Measurements from ENCODE around the gene CEACAM4.
A peak's percentile ranks its signal among the peaks of the same experiment; 100 is the strongest.

The CEACAM4 gene

DNA sequence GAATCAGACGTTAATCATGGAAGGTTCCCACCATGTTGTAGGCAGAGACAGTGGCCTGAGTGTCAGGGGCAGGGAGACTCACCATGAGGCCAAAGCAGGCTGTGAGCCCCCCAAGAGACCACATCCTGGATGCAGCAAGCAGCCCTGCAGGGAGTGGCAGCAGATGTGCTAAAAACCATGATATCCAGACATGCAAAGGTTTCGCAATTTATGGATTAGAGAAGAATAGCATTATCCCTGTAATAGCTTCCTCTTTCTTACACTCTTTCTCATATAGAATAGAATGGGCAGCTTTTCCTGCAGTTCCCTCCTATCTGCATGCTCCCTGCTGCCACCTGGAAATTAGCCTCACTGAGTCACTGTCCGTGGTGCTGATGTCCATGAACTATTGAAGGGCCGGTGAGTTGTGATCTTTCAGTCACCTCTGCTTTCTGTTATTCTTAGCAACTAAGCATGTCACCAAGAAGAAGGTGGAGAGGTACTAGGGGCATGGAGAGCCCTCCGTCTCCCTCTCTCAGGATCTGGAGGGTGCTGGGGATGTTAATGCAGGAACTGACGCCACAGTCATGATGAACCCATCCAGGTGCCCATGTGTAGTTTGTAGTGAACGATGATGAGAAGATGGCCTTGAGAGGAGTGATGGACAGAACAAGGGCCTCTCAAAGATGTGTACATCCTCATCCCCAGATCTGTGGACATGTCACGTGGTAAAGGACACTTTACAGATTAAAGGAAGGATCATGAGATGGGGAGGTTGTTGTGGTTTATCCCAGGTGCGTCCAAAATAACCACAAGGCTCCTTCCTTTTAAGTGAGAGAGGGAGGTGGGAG is 9.9 kb downstream of the CEACAM4 start:
- no peak for DNase-seq

DNA sequence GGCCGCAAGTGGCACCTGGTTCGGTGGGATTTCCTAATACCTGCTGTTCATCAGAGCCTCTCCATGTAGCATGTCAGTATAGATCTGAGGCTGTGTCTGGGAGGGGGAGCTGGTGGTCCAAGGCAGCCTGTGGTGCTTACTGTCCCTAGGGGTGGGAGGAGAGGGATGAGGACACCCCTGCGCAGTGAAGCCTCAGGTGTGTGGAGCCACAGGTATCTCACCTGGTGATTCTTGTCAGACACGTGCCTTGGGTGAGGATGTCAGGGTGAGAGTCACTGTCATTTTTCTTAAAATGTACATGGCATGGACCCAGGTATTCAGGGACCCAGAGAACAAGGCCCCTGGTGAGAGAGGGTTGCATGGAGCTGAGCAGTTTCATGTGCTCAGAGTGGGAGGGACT is 11.7 kb downstream of the CEACAM4 start:
- no peak for DNase-seq

DNA sequence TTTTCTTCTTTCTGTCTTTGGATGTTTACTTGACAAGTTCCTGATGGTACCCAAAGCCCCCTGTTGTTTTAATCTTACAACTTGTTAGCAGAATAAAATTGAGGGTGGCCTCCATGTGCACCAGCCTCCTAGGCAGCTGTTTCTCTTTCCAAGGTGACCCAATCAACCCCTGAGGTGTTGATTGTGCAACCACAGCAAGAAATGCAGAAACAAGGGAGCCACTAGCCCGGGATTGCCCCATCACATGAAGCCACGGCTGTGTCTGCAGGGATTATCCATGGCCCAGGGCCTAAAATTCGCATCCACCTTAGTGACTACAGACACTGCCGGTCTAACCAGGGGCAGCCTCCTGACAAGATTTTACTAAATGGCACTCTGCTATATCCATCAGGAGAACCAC is 14.4 kb downstream of the CEACAM4 start:
- DNase-seq = no peak

DNA sequence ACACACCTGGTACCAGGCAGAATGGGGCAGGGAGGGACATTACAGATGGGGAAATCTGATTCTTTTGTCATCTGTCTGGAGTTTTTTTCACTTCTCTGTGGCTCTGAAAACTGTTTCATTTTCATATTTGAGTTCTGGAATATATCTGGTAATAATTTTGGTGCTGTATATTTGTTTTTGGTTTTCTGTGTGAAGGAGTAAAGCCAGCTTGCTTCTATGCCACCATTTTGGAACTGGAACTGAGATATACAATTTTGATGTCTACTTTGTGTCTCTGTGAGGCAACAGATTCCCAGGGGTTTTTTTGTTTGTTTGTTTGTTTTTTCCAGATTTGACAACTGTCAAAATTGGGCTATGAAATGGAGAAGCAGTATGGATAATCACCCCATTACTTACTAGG is 16.1 kb downstream of the CEACAM4 start:
- DNase-seq = no peak

DNA sequence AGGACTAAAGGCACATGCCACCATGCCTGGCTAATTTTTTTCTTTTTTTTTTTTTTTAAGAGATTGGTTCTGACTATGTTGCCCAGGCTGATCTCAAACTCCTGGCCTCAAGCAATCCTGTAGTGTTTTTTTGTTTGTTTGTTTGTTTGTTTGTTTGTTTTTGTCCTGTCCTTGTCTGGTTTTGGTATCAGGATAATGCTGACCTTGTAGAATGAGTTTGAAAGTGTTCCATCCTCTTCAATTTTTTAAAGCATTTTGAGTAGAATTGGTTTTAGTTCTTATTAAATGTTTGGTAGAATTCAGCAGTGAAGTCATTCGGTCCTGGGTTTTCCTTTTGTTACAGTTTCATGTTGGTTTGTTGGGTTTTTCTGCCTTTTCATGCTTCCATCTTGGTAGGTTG is 19.2 kb downstream of the CEACAM4 start:
- no peak for DNase-seq

DNA sequence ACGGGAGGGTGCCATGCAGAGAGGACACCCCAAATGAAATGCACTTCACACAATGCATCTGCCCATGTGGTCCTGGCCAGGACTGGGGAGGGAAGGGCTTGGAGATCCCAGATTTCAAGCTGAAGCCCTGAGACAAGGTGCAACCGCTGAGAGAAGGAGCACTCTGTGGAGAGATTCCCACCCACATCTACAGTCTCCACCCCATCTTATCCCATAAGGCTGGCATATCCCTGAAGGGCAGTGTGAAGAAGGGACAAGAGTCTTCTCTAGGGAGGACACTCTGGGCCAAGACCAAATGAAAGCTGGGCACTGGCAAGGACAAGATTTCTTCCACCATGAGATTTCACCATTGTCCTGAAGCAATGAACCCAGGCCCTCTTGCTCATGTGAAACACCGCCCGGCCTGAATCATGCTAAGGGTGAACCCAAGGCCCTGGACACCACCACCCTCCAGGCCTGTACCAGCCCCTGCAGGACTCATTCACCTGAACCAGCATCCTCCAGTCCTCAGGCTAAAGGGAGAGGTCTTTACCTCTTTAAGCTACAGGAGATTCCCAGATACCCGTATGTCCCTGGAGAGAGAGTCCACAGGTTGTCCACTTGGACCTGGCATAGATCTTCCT is 20.5 kb downstream of the CEACAM4 start:
- no peak for DNase-seq

DNA sequence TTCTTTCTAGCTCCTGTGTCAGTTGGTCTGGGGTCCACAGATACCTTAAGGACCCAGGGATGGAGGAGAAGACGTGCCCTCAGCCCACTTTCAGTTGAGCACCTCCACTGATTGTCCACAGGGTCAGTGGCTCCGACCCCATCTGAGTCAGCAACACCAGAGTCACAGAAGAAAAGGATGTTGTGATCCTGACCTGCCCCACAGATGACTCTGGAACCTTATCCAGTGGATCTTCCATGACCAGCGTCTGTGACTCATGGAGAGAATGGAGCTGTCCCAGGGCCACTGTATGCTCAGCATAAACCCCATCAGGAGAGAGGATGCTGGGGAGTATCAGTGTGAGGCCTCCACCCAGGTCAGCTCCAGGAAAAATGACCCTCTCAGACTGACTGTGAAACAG is 22.0 kb downstream of the CEACAM4 start:
- DNase-seq = no peak

DNA sequence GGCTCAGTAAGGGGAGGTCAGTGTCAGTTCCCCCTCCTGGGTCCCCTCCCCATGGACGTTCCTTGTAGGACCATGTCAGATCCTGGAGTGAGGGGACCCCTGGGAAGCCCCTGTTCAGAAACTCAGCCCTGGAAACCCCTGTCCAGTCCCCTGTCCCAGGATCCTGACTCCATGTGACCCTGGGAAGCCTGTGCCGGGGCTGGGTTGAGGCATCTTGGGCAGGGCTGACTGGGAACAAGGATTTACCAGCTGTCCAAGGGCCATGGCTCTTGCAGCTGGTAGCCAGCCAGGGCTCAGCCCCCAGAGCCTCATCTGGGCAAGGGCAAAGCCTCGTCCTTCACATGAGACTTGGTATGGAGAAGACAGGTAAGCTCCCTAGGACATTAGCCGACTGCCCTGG is 25.1 kb downstream of the CEACAM4 start:
- DNase-seq = no peak

DNA sequence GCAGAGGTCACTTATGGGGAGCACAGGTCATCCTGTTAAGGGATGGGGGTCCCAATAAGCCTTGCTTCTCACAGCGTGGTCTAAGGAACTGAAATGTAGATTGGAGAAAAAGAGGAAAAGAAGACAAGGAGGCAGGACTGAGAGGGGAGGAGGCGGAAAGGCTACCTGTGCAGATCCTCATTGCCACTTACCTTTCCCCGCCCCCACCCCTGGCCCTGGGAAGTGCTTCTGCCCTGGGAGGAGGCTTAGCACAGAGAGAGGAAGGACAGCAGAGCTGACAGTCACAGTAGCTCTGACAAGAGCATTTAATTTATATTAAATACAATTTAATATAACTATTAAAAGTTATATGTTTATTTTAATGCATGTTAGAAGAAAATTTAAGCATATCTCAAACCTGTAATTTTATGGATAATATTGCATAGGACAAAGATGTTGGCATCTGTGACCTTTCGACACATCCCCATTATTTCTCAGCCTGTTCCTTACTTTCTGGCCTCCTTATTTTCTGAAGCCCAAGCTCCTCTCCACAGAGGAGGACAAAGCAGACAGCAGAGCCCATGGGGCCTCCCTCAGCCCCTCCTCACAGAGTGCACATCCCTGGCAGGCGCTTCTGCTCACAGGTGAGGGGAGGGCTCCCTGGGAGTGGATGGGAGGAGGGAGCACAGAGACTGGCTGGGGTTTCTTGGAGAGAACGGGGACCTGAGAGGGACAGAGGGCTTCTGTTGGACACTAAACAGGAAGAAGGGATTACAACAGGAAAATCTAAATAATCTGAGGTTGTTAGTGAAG is 27.5 kb downstream of the CEACAM4 start:
- DNase-seq = no peak

DNA sequence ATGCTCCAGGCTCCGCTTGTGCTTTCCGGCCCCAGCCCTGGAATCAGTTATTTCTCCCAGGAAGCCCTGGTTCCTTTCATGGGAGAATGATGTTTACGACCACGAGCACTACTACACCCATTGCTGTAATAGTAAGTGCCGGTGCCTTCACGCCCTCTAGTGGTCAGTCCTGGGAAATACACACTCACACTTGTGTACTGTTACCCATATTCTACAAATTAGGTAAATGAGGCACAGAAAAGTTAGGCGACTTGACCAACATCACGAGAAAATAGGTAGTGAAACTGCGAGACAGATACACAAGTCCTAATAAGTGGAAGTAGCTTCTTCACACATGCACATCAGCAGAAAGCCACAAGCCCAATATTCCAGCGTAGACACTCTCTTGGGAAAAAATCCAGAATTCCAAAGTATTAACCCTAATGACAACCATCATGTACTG is 29.3 kb downstream of the CEACAM4 start:
- peak; percentile 76 for DNase-seq

DNA sequence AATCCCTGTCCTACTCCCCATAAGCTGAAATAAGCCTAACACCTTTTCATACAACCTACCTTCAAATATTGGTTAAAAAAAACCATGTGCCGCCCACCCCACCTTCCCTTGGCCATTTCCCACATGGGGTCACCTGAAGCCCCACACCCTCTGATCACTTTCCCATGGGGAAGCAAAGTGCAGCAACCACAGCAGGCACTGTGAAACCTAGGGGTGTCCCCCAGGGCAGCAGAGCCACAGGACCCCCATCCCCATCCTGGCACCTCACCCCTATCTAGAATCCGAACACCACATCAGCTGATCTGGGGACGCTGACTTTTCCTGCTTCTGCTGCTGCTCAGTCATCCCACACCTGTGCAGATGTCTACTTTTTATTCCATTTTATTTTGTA is 31.0 kb downstream of the CEACAM4 start:
- DNase-seq = no peak

DNA sequence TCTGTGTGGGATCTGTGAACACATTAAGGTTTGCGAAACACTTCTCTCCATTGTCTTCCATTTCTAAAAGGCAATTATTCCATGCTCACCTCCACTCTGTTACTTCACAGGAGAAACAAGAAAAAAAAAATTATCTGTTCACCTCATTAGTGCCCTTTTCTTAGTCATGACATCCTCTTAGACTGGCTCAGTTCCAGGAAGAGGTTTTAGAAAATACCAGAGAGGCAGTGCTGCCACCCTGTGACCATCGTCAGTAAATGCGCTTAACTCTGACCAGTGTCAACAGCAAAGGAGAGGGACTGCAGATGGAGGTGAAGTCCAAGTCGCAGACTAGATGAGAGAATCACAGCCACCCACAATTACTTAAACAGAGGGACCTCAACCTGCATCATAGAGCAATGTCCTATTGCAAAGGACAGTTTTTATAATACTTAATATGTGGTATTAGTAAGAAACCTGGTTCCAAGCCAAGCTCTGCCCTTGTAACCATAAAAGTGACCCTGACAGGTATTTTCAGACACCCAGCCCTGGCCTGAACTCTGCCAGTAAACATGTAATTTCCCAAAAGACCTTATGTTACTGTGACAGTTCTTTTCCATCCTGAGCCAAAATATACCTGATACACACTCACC is 31.5 kb downstream of the CEACAM4 start:
- peak; percentile 74 for DNase-seq

DNA sequence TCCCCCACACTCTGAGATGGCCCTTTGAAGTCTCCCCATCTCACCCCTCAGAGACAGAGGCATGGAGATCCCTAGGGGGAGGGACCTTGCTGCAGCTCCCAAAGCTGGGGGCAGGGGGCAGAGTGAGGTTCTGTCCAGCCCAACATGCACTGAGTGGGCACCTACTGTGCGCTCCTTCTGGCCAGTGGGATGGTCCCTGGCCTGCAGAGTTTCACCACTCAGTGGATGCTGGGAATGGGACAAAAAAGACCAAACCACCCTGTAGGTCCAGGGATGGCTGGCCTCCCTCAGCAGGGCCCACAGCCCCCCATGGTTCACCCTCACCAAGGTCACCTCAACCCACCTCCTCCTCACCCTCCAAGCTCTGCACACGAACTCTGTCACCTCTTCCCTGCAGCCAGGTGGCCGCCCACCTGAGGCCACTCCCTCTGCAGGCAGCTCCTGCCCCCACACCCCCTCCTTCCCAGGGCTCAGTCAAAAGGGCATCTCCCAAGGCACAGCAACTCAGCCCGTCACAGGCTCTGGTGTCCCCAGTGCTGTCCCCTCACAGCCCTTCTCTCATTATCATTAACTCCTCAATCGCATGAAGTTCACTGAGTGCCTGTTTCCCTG is 34.8 kb downstream of the CEACAM4 start:
- DNase-seq = no peak

DNA sequence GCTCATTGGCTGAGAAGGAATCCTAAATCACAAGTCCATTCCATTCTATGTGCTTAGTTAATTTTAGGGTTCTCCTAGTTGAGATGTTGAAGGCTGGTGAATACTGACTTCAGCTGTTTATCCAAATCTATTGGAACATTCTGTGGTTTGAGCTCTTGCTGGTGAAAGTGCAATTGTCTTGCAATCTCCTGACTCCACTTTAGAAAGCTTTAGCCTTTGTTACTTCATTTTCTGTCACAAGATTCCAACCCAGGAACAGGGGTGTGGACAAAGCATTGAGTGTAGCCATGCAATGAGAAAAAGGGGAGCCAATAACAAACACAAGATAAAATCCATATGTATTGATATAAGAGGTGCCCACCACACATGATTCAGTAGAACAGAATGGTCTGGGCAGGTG is 35.9 kb downstream of the CEACAM4 start:
- DNase-seq = no peak

DNA sequence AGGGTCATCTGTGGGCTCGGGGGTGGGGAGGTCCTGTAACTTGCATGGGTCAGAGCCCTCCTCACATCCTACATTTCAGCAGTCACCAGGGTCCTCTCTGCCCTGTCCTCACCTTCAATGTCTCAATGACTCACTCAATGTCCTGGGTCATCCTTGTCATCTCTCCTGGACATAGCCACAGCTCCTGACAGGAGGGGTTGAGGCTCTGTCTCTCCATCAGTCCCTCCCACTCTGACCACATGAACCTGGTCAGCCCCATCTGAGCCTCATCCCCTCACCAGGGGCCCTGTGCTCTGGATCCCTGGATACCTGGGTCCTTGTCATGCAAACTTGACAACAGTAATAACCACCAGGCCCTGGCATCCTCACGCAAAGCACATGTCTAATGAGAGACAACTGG is 37.5 kb downstream of the CEACAM4 start:
- no peak for DNase-seq

DNA sequence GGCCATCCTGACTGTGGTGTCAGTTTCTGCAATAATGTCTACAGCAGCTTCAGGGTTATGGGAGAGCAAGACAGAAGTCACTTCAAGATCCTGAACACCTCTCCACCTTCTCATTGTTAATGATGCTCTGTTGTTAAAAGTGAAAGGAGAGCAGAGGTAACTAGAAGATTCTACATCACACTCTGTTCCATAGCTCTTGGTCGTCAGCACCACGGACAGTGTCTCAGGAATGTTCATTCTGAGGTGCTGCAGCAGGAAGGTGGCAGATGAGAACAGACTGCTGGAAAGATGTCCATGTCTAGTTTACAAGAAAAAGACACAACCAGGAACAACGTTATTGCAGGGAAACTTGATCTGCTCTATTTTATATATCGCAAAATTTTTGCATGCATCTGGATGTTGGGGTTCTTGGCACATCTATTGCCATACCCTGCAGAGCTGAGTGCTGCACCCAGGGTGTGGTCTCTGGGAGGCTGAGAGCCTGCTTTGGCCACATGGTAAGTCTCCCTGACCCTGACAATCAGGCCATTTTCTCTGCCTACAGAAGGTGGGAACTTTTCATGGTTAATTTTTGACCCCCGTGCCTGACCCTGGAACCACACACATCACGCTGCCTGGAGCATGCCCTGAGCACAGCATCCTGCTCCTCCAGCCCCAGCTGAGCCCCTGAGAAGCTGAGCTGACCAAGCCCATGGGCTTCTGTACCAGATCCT is 38.2 kb downstream of the CEACAM4 start:
- no peak for DNase-seq

DNA sequence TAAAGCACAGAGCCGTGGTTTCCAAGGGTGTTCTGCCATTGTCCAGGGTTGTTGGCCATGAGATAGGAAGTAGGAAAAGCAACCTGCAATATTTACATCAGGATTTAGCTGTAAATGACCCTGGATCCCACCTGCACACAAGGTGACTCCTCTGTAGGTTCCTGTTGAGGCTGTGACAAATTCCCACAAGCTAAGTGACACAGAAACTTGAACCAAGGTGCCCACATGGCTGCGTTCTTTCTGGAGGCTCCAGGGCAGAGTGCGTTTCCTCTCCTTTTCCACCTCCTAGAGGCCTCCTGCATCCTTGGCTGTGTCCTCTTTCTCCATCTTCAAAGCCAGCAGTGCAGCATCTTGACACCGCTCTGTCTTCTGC is 39.0 kb downstream of the CEACAM4 start:
- DNase-seq = no peak

DNA sequence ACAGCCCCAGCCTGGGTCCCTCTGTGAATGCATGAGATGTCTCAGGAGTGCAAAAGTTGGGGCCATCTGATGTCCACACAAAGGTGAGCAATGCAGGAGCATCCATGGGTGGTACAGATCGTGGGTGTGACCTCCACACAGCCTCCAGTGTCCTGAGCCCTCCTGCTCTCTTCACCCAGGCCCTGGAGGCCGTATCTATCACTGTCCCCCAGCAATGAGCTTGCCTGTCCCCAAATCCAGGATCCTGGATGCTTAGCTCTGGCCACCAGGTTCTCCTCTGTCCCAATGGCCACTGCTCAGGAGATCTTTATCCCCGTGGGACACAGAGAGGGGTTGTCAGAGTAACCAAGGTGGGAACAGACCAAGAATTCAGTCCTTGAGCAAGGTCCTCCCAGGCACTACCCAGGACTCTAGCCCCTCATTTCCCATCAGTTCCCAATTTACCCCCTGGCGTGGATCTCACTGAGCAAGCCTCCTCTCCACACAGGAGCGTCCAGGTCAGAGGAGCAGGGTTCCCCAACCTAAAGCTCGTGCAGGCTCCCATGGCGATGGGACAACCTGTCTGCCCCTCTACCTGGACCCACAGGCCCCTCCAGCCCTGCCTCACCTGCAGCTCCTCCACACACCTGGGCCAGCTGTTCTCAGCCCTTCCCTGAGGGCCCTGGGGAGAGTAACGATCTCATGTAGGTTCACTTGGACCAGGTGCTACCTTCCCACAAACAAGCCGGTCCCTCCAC is 39.6 kb downstream of the CEACAM4 start:
- no peak for DNase-seq

DNA sequence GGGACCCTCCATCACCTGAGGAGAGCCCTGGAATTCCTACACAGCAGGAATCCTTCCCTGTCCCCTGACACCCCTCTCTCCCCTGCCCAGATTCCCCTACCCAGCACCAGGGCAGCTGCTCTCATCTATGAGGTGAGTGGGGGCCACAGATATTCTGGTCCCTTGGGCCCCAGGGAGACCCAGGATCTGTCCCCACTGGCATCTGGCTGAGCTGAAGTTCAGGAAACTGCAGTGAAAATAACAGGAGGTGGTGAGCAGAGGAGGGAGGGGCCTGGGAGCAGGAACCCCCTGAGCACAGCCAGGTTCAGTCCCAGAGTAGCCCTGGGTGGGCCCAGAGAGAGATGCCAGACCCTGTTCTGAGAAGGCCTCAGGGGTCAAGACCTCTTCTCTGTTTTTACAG is 40.8 kb downstream of the CEACAM4 start:
- no peak for DNase-seq

DNA sequence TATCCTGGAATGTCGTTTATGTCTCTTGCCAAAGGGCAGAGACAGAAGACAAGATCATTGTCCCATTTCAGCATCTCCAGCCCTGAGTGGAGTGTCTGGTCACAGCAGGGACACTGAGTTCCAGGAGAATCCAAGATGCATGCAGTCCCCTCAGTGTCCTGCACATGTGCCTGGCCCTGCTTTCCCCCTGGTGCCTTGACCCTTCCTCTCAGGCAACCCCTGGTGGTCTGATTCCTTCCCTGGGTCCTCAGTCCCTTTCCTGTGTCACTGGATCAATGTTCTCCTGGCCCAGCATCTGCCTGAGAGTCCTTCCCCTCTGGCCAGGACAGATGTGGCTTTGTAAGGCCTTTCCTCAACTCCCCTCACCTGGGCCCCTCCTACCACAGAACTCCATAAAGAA is 41.9 kb downstream of the CEACAM4 start:
- DNase-seq = no peak

DNA sequence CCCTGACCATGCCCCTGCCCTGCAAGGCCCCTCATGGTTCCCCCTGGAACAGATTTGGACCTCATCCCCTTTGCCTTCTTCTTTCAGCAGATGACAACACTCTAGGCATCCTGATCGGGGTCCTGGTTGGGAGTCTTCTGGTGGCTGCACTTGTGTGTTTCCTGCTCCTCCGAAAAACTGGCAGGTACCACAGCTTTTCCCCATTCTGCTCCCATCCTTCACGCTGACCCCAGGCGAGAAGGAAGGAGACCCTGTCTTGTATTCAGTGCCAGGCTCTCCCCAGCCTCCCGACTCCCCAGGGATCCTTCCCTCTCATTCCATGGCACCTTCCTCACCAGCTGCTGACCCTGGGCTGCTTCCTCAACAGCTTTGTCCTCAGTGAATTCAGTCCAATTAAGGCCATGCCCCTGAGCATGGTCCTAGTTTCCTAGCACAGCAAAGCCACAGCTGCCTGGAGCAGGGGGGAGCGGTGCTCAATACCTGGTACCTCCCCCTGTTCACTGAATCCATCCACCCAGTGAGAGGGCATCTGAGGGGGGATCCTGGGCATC is 42.5 kb downstream of the CEACAM4 start:
- DNase-seq = no peak

All from CD4-positive, alpha-beta T cell treated with Interleukin-15 for 1 hour (primary cell).